NOMO-1 treated with DMSO at 0.1 percent for 48 hours (cell line): ENCODE measurements around the gene HMOX2.

Experiments used
- DNase-seq: peaks from one replicate; lab custom pipeline; 2025; ENCODE audit not compliant: unreplicated experiment; lab: John Stamatoyannopoulos, UW

HMOX2 gene, protein sequence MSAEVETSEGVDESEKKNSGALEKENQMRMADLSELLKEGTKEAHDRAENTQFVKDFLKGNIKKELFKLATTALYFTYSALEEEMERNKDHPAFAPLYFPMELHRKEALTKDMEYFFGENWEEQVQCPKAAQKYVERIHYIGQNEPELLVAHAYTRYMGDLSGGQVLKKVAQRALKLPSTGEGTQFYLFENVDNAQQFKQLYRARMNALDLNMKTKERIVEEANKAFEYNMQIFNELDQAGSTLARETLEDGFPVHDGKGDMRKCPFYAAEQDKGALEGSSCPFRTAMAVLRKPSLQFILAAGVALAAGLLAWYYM

DNA sequence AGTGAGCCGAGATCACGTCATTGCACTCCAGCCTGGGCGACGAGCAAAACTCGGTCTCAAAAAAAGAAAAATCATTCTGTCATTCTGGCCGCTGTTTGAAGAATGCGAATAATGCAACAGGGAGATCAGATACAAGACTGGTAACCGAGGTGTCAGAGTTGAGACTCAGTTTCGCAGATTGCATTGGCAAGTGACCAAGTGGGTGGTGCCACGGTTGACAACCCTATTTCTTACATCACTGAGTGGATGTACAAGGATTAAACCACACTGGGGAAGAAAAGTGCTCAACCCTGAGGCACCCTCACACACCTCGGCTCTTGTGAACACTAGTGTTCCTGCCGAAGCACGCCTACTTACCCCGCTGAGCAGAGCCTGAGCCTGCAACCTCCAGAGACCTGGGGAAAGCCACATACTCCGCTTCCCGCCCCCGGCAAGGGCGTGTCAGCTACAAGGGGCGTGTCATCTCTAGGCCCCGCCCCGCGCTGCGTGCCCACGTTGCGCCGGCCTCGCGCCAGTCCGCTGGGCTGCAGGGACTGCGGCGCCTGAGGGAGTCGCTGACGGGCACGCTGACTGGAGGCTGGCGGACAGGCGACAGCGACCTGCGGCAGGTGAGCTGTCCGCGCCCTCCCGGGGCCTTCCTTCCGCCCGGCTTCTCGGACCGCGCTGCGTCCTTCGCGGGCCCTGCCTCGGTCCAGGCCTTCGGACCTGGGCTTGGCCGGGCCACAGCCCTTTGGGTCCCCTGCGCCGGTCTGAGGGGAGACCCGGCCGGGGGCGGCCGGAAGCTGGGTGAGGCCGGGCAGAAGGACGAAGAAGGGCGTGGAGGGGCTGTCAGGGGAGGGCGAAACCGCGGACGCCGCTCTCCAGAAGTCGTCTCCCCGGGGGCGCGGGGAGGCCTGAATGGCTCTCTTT lies at the start of gene HMOX2:
HMOX2 (plus strand) TSS at position 519 of the 909 bp plus-strand sequence. CDS start 29,127 bp downstream, outside the sequence.
- peak; percentile 90 for DNase-seq

DNA sequence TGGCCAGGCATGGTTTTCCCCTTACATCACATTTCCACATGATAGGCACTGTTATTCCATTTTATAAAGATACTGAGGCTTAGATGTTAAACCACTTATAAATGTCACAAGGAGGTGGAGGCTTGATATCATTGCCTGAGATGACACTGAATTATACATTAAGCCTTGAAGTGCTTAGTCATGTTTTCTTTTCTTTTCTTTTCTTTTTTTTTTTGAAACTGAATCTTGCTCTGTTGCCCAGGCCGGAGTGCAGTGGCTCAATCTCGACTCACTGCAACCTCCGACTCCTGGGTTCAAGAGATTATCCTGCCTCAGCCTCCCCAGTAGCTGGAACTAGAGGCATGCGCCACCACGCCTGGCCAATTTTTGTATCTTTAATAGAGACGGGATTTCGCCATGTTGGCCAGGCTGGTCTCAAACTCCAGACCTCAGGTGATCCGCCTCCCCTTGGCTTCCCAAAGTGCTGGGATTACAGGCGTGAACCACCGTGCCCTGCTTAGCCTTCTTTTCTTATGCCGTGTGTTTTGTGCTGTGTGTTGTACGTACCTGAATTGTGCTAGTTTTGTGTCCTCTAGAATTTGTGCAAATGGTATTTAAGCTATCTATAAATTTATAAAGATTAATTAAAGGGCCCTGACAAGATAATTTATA lies 49.4 kb upstream of the HMOX2 start:
- no peak for DNase-seq

DNA sequence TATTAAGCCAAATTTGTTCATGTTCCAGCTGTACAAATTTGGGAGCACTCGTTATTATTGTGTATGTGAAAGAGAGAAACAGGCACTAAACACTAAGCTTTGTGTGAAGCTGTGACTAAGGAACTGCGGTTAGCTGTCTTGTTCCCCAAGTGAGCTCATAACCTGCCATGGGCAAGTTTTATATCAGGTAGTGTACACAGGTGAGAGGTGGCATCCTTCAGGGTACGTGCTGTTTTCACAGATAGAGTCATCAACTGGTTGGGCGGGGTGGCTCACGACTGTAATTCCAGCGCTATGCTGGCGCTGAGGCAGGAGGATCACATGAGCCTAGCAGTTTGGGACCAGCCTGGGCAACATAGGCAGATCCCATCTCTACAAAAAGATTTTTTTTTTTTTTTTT lies 47.7 kb upstream of the HMOX2 start:
- DNase-seq = no peak

DNA sequence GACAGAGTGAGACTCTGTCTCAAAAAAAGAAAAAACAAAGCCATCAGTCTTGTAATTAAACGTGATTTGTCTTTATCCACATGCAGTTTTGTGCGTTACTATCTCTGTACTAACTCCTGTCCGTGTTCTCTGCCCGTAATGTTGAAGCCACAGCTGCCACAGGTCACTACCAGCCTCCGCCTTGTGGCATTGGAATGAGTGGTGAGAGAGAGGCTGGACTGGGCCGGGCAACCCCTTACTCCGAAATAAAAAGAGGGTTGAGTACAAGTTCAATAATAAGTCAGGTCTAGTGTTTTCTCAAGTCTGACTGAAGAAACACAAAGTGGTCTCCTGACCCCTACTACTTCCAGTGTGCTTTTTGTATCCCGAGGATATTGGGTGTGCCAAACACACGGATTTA lies 45.2 kb upstream of the HMOX2 start:
- no peak for DNase-seq

DNA sequence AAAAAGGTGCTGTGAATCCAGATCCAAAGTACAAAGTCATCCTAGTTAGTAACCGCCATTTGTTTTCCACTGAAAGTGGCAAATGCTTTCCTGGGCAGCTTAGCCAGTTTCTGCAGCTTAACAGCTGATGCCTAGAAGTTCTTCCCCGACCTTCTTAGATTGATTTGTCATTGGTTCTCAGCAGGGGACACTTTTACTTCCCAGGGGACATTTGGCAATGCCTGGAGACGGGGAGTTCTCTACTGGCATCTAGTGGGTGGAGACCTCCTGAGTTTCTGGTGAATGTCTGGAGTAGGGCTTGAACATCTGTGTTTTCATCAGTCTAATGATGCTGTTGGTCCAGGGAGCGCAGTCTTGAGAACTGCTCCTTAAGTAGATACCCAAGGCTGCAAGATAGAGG lies 43.0 kb upstream of the HMOX2 start:
- no peak for DNase-seq

DNA sequence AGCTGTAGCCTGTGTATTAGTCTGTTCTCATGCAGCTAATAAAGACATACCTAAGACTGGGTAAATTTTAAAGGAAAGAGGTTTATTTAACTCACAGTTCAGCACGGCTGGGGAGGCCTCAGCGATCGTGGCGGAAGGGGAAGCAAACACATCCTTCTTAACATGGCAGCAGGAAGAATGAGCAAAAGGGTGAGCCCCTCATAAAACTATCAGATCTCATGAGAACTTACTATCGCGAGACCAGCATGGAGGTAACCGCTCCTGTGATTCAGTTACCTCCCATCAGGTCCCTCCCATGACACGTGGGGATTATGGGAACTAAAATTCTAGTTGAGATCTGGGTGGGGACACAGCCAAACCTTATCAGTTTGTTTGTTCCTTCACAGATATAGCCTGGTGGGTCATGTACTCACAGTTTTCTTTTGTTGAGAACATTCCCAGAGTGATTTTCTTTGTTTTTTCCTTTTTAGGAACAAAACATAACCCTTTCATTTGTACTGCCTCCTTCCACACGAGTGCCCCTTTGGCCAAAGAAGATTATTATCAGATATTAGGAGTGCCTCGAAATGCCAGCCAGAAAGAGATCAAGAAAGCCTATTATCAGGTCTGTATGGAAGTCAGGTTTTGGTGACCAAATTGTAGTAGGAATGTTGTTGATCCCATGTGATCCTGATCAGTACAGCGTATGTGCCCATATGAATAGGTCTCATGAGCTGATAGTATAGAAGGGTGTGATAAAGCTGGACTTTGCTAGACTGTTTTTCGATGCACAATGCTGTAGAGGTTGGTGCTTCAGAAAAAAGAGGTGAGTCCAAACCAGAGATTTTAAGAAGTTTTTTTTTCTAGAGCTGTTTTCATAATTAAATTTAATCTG lies 42.0 kb upstream of the HMOX2 start:
- DNase-seq = no peak

DNA sequence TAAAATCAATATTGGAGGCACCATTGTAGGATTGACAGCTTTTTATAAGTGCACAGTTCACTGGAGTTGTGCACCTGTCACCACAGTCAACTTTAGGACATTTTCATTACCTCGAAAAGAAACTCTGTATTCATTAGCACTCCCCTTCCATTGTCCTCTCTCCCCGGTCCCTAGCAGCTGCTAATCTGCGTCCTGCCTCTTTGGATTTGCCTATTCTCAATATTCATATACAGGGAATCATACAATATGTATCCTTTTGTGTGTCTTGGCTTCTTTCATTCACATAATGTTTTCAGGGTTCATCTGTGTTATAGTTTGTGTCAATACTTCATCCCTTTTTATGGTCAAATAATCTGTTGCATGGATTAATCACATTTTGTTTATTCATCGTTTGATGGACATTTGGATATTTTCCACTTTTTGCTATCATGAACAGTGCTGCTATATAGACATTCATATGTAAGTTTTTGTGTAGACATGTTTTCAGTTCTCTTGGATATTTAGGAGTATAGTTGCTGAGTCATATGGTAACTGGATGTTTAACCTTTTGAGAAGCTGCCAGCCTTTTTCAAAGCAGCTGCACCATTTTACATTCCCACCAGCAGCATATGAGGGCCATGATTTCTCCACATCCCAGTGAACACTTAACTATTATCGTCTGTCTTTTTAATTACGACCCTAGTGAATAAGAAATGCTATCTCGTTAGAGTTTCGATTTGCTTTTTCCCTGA lies 40.7 kb upstream of the HMOX2 start:
- DNase-seq = no peak

DNA sequence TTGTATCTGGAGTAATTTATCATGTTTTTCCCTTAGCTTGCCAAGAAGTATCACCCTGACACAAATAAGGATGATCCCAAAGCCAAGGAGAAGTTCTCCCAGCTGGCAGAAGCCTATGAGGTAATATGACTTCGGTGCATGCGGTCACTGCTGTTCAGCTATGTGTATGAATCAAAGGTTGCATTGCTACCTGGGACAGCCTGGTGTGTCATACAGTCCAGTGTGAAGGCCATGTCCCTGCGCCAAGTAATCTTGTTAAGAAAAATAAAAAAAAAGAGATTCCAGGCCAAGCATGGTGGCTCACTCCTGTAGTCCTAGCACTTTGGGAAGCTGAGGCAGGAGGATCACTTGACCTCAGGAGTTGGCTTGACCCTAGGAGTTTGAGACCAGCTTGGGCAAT lies 38.8 kb upstream of the HMOX2 start:
- DNase-seq = no peak

DNA sequence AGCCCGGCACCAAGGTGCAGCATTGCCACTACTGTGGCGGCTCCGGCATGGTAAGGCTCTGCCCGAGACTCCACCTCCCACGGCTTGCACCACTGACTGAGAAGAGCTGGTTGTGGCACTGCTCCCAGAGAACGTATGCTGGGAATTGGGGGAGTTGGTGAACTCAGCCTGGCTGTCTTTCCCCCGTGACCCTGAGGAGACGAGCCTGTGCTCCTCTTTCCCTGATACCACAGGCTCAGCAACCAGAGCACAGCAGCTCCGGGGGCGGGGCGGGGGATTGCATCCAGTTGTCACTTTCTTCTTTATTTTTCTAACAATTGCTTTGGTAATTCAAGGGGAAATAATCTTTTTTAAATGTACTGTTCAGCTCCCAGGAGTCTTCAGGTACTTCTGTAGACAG lies 33.8 kb upstream of the HMOX2 start:
- DNase-seq = no peak

DNA sequence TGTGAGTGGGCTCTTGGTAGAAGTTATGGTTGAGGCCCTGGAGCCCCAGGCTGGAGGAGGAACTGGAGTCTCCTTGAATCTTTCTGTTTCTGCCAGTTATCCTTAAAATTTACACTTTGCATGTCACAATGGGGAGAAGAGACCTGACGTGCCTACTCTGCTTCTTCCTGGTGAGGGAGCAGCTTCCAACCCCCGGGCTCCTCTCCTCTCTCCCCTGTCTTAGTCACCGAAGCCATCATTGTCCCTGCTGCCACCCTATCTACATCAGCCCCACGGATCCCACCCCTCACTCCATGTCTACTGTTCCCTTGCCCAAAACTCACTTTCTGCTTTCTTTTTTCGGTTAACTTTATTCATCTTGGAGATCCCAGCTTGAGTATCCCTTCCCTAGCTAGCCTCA lies 32.9 kb upstream of the HMOX2 start:
- no peak for DNase-seq

DNA sequence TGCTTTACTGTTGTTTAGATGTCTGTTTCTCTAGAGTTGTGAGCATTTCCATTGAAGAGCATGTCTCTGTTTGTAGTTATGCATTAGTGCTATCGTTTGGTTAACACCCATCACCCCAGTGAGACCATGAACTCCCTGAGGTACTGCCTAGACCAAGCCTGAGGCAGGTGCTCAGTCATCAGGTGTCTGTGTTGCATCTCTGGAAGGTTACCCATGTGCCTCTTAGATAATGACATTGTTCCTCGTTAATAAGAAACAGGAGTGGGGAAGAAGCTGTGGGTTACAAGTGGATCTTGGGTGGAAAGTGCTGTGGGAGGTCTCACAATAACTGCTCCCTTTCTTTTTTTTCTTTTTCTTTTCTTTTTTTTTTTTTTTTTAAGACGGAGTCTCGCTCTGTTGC lies 32.2 kb upstream of the HMOX2 start:
- DNase-seq = no peak

DNA sequence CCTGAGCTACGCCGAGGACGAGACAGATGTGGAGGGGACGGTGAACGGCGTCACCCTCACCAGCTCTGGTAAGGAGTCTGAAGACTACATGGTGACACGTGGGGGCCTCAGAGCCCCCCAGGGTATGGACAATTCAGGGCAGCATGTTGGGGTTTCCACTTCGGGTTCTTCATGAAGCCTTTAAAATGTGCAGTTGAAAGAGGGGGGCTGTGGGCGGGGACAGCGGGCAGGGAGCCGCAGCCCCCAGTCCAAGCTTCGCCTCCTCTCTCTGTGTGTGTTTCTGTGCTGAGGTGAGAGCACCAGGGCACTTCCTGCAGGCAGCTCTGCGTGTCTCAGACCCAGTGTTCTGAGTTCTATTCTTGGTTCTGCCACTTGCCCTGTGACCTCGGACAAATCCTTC lies 25.8 kb upstream of the HMOX2 start:
- DNase-seq = no peak

DNA sequence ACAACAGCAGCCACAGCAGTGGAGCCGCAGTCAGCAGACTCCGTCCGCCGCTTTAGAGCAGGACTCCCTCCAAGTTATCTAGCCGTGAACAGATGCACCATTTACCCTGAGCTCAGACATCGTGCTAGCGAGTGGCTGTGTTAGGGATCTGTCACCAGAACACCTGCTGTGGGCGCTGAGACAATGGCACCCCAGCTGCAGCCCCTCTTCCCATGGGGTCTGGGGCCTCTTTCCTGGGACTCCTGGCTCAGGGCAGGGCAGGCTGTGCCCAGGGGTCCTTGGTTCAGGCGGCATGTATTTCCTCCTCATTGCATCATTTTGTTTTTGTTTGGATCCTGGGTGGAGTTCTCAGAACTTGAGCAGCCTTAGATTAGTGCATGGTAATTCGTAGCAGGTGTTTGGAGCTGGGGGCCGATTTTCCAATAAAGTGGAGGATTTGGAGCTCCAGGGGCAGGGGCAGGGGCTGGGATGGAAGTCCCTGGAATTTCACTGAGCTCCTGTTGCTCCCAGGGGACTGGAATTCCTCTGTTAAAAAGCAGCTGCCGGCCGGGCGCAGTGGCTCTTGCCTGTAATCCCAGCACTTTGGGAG lies 25.2 kb upstream of the HMOX2 start:
- no peak for DNase-seq

DNA sequence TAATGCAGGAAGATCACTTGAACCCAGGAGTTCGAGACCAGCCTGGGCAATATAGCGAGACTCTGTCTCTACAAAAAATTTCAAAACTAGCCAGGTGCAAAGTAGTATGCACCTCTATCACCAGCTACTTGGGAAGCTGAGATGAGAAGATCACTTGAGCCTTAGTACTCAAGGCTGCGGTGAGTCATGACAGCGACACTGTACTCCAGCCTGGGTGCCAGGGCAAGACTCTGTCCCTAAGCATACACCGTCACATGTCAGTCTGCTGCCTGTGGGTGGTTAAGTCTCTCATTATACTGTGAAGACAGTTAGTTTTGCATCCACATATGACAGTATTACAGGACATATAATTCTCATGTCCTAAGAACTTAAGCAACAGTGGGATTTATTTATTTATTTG lies 23.5 kb upstream of the HMOX2 start:
- no peak for DNase-seq

DNA sequence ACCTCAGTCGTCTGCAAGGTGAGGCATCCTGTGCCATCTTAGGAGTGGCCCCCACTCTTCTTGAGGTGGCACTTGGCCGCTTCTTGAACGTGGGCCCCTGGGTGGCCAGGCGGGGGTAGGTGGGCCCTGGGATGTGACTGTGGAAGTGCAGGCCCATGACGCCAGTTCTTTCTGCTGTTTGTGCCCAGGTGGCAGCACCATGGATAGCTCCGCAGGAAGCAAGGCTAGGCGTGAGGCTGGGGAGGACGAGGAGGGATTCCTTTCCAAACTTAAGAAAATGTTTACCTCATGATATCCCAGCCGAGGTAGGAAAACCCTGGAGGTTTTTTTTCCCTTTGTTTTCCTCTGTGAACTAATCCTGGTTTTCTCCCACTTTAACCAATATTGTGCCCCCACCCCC lies 21.6 kb upstream of the HMOX2 start:
- DNase-seq = no peak

DNA sequence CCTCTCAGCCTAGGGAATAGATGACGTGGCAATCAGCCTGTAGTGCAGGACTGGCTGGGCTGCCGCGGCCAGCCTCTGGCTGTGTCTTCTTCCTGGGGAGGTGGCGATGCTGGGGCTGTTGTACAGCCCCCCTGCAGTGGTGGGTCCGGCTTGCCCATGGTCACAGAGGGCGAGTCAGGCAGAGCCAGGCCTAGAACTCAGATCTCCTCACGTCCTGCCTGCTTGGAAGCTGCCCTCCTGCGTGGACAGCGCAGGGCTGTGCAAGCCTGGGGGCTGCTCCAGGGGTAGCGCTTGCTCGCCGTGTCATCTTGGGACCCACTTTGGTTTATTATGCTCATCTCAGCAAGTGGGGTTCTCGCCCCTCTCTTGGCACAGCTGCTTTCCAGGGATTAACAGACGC lies 21.1 kb upstream of the HMOX2 start:
- no peak for DNase-seq

DNA sequence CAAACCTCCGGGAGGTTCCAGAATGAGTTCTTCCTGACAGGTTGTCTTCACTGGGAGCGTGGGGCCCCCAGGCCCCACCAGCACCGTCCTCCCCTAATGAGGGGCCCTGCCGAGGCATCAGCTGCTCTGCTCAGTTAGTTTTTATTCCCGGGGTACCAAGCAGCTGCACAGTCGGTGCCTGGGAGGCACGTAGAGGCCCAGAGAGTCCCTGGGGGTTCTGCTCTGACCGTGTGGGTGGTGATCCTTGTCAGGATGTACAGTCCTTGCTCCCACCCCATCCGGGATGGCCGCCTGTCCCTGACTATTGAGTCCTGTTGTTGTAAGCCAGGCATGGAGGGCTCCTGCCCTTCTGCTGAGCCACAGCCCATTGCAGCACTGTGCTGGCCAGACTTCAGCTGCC lies 20.2 kb upstream of the HMOX2 start:
- DNase-seq = no peak

DNA sequence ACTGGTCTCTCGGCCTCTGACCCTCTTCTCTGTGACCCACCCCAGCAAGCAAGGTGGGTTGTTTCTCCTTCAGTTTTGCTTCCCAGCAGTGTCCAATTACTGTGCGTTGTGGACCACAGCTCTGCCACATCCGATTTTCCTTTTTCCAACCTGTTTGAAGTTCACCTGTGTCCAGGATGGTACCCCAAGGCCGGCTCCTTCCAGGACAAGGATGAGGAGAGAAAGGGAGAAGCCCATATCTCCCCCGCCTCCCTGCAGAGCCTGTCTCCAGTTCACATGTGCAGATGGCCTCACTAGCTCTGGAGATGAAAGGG lies 15.3 kb upstream of the HMOX2 start:
- DNase-seq = no peak

DNA sequence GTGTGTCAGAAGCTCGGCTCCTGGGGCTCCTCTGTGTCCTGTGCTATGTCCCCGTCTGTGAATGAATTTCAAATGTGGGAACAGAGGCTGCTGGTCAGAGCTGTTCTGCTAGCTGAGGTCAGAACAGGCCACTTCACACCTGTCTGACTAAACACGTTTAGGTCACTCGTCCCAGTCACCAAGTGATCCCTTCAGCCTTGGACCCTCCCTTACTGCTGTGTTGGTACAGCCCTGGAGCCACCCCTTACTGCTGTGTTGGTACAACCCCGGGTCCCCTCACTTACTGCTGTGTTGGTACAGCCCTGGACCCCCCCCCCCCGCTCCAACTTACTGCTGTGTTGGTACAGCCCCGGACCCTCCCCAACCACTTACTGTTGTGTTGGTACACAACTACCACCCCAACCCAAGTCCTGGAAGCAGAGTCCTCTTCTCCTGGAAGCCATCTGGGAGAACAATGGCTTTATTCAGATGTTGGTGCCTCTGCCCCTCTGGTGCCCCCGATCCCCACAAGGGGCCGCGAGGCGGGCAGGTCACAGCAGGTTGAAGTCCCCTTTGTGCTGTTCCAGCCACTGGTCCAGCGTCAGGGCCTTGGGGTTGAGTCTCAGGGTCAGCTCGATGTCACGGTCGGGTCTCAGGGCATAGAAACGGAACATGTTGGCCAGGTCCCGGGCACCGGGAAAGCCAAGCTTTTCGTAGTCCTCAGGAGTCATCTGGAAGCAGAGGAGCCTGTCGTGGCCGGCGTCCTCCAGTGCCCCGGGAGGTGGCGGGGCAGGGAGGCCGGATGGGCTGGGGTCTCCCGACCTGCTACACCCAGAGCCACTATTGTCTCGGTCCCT lies 14.7 kb upstream of the HMOX2 start:
- no peak for DNase-seq
